Lower leg skin (tissue), 4 donors: Measurements from ENCODE around the gene PEX11G. TPM values are rescaled to one million over a fixed set of nuclear protein-coding genes. Genes with fewer than 3 reads are reported as not detected.

Experiments
- DNase-seq, 2 donors: peaks; one replicate each; pipeline ENCODE4 v3.0.0-alpha.2; 2019; ENCODE audit warnings: low spot score in 2 of 2
- H3K4me3 ChIP-seq: fragments of 200-600 bp; sonication (generic); 2 replicates; pipeline ENCODE4 v1.5.1; 2017; ENCODE audit warnings: mild to moderate bottlenecking, low read depth; ENCODE audit not compliant: poor library complexity, severe bottlenecking
- POLR2A ChIP-seq, 2 donors: fragments of 450-650 bp; IDR thresholded peaks; one replicate each; pipeline ENCODE4 v1.6.1; 2016 to 2017; ENCODE audit warnings: antibody characterized with exemption in 2 of 2, mild to moderate bottlenecking in 1 of 2, moderate library complexity in 1 of 2
- WGBS, 2 donors: methylation state at CpG; one replicate each; pipeline ENCODE4 v1.1.5; 2018; 5-methylcytosine and 5-hydroxymethylcytosine counted together
- intact Hi-C: fragments of 100-400 bp; cut with DNase I; formaldehyde crosslinking; loops from one replicate; pipeline ENCODE4 v1.15.0; 2023; ENCODE audit warnings: low total_unique reads
- total RNA-seq, 4 donors: library from RNA; depleted of rRNA; stranded (reverse); fragments of >200 nt; gene quantifications; one replicate each; pipeline ENCODE4 v1.1.0, GENCODE V29; 2016
- TF ChIP-seq, protein P1 (sequence below), 3 donors: fragments of 450-650 bp; IDR thresholded peaks; one replicate each; pipeline ENCODE4 v1.5.1; 2016; ENCODE audit warnings: antibody characterized with exemption in 3 of 3, mild to moderate bottlenecking in 3 of 3, moderate library complexity in 2 of 3

PEX11G gene
- total RNA-seq, 4 donors from 2014 or later: 3.2 to 8.2 (median 4.7) TPM

DNA sequence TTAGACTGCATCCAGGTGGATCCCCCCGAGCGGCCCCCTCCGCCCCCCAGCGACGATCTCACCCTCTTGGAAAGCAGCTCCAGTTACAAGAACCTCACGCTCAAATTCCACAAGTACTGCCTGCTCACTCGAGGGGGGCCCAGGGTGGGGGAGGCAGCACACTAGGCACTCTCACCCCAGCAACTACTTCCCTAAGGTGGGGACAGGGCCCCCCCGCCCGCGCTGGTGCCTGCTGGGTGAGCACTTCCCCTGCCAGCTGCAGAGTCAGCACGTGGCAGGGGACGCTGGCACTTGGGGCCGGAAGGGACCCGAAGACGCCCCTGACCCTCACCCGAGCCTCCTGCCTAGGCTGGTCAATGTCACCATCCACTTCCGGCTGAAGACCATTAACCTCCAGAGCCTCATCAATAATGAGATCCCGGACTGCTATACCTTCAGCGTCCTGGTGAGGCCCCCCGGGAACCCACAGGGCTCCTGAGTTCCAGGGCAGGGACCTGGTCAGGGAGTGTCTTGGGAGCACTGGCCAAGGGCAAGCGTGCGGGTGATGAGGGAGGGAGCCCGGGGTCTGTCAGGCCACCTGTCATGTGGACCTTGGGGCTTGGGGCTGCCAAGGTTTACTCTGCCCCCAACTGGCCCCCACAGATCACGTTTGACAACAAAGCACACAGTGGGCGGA lies 38.8 kb upstream of the PEX11G start:
- H3K4me3 ChIP-seq: no peak overlapping the region
- WGBS, 2 donors: 77 to 80% methylated on average over 25 of the region's 25 CpGs
- intact Hi-C loops: no loop called here
- peak; percentile 32 to 88 for DNase-seq
- TF ChIP-seq, protein P1, sequence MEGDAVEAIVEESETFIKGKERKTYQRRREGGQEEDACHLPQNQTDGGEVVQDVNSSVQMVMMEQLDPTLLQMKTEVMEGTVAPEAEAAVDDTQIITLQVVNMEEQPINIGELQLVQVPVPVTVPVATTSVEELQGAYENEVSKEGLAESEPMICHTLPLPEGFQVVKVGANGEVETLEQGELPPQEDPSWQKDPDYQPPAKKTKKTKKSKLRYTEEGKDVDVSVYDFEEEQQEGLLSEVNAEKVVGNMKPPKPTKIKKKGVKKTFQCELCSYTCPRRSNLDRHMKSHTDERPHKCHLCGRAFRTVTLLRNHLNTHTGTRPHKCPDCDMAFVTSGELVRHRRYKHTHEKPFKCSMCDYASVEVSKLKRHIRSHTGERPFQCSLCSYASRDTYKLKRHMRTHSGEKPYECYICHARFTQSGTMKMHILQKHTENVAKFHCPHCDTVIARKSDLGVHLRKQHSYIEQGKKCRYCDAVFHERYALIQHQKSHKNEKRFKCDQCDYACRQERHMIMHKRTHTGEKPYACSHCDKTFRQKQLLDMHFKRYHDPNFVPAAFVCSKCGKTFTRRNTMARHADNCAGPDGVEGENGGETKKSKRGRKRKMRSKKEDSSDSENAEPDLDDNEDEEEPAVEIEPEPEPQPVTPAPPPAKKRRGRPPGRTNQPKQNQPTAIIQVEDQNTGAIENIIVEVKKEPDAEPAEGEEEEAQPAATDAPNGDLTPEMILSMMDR (IDR thresholded peaks at IDR 0.05): no peak
- TF ChIP-seq POLR2A (IDR thresholded peaks at IDR 0.05): no peak

DNA sequence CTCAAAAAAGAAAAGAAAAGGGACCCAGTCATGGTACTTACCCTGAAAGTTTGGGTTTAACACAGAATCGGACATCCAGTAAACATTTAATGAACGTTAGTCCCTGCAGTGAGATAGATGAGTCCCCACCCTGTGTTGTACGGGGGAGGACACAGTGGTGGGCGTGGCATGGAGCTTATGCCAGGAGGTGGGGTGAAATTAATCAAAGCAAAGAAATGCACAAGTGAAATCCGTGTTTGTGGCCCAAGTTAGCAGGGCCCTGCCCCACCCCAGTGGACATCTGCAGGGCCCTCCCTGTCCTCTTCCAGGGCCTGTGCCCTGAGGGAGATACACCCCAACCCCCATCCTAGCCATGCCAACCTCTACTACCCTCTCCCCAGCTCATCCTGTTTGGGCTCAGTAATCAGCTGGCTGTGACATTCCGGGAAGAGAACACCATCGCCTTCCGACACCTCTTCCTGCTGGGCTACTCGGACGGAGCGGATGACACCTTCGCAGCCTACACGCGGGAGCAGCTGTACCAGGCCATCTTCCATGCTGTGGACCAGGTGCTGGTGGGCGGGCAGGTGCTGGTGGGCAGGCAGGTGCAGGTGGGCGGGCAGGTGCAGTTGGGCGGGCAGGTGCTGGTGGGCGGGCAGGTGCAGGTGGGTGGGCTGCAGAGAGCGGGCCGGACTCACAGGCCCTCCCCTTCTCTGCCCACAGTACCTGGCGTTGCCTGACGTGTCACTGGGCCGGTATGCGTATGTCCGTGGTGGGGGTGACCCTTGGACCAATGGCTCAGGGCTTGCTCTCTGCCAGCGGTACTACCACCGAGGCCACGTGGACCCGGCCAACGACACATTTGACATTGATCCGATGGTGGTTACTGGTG lies 37.5 kb upstream of the PEX11G start:
- no peak overlapping the region for H3K4me3 ChIP-seq
- TF ChIP-seq, protein P1 (IDR thresholded peaks at IDR 0.05): no peak
- TF ChIP-seq POLR2A (IDR thresholded peaks at IDR 0.05): no peak
- intact Hi-C loops: no loop called here
- DNase-seq: peak in 1 of 2 donors; percentile 81
- WGBS, 2 donors: 81 to 86% methylated on average over 25 to 31 of the region's 31 CpGs

DNA sequence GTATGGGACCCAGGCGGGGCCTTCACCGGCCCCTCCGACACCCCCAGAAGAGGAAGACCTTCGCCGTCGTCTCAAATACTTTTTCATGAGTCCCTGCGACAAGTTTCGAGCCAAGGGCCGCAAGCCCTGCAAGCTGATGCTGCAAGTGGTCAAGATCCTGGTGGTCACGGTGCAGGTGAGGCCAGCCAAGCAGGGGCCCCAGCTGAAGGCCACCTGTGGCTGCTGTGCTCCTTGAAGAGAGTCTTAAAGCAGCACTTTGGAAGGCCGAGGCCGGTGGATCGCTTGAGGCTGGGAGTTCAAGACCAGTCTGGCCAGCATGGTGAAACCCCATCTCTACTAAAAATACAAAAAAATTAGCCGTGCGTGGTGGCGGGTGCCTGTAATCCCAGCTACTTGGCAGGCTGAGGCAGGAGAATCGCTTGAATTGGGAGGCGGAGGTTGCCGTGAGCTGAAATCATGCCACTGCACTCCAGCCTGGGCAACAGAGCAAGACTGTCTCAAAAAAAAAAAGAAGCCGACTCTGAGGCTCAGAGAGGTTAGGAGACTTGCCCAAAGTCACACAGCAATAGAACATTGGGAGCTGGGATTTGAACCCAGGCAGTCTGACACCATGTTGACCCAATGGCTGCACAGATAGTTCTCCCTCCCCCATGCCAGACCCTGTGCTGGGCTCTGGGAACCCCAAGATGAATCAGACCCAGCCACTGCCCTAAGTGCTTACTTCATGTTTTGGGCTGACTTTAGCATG lies 36.3 kb upstream of the PEX11G start:
- TF ChIP-seq, protein P1 (IDR thresholded peaks at IDR 0.05): no peak
- no peak for TF ChIP-seq POLR2A (IDR thresholded peaks at IDR 0.05)
- DNase-seq: peak in 1 of 2 donors; percentile 84
- WGBS, 2 donors: 93 to 94% methylated on average over 20 of the region's 20 CpGs
- intact Hi-C loops: no loop called here
- no peak overlapping the region for H3K4me3 ChIP-seq

DNA sequence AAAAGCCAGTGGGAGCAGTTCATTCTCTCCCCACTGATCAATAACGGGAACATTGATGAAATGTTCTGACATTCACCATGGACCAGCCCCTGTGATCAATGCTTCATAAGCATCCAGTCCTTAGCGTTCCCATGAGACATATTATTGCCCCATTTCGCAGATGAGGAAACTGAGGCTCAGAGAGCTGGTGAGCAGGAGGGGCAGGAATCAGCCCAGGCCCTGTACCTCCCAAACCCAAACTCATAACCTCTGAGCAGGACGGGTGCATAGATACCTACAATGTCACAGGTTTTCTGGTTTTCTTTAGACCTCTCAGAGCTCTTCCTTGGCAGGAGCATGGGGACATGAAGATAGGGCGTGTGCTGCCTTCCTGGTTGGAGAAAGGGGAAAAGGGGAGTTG lies 35.7 kb upstream of the PEX11G start:
- 86 to 90% methylated on average over 5 of the region's 5 CpGs for WGBS, 2 donors
- TF ChIP-seq, protein P1 (IDR thresholded peaks at IDR 0.05): no peak
- no peak for TF ChIP-seq POLR2A (IDR thresholded peaks at IDR 0.05)
- intact Hi-C loops: no loop called here
- no peak for DNase-seq
- H3K4me3 ChIP-seq: no peak overlapping the region

DNA sequence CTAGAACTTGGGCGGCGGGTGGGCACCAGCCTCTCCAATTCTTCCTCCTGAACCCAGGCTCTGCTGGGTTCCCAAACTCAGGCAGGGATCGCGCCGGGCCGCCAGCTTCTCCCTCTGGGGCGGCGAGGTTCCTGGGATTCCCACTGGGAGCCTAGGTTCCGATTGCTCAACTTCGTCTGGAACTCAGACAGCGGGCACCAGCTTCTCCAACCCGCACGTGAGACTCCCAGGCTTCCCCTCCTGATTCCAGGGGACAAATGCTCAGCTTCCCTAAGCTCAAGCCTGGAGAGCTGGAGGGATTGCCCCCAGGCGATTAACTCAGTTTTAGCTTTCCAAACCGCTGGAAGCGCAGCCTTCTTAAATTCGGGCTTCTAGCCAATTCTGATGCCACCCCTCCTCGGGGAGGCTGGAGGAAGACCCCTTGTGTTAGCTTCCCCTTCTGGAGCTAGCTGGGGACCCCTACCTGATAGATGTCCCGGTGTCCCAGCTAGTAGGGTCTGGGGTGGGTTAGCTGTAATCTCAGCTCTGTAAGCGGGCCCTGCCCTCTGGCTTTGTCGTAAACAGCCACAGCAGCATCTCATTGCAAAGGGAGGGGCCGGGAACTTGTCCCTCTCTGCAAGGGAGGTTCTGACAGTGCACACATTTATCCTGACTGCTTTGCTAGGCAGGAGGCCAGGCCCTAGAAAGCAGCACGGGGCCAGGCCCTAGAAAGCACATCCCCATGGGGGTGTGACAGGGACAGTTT lies 34.3 kb upstream of the PEX11G start:
- DNase-seq: peak; percentile 47 to 92
- no peak for TF ChIP-seq POLR2A (IDR thresholded peaks at IDR 0.05)
- TF ChIP-seq, protein P1 (IDR thresholded peaks at IDR 0.05): no peak
- 6 to 8% methylated on average over 18 to 23 of the region's 23 CpGs for WGBS, 2 donors
- intact Hi-C loops: no loop called here
- H3K4me3 ChIP-seq: peak overlapping the region; percentile 77
